GM12878 (cell line): Measurements from ENCODE around the gene HOXA1.

Experiments
- ATF7 ChIP-seq: fragments of 450-650 bp; IDR thresholded peaks from 2 replicates; pipeline ENCODE4 v1.6.1; 2016; ENCODE audit warnings: low read depth, mild to moderate bottlenecking
- DPF2 ChIP-seq: fragments of 450-650 bp; IDR thresholded peaks from 2 replicates; pipeline ENCODE4 v1.6.1; 2017; ENCODE audit warnings: mild to moderate bottlenecking
- RFX5 ChIP-seq: IDR thresholded peaks from 2 replicates; pipeline ENCODE4 v1.6.1; 2011; ENCODE audit warnings: low read depth, low read length, improper control_type of control experiment
- SPI1 ChIP-seq: IDR thresholded peaks from 2 replicates; pipeline ENCODE4 v1.6.1; 2011; ENCODE audit warnings: low read depth, mild to moderate bottlenecking, low read length, moderate library complexity, borderline replicate concordance; ENCODE audit not compliant: insufficient read depth
- TF ChIP-seq, protein P1 (sequence below): fragments of 450-650 bp; IDR thresholded peaks from 2 replicates; pipeline ENCODE4 v1.6.1; 2017; ENCODE audit warnings: antibody characterized with exemption, mild to moderate bottlenecking, moderate library complexity
- TF ChIP-seq, protein P2 (sequence below), 3 experiments: IDR thresholded peaks in 2 of 3; conservative IDR thresholded peaks in 1 of 3; 2 replicates each; pipeline ENCODE4 v1.5.1; 2011; ENCODE audit warnings: low read depth in 3 of 3, low read length in 3 of 3, mild to moderate bottlenecking in 3 of 3, control low read depth in 2 of 3, moderate library complexity in 2 of 3, inconsistent platforms in 1 of 3, mixed read lengths in 1 of 3; ENCODE audit not compliant: control insufficient read depth in 2 of 3, insufficient read depth in 1 of 3; ENCODE audit errors: extremely low read depth in 1 of 3

DNA sequence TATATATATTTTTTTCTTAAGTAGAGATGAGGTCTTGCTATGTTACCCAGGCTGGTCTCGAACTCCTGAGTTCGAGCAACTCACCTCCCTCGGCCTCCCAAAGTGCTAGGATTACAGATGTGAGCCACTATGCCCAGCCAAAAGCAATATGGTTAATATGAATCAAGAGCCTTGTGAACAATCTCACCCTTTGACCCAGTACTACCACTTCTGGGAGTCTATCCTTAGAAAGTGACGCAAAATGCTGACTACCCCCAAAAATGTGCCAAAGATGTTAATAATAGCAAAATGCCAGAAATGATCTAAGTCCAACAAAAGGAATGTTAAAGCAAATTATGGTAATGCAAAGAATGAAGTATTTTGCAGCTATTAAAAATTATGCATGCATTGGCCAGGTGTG is 44.3 kb downstream of the HOXA1 start:
- TF ChIP-seq, protein P1, sequence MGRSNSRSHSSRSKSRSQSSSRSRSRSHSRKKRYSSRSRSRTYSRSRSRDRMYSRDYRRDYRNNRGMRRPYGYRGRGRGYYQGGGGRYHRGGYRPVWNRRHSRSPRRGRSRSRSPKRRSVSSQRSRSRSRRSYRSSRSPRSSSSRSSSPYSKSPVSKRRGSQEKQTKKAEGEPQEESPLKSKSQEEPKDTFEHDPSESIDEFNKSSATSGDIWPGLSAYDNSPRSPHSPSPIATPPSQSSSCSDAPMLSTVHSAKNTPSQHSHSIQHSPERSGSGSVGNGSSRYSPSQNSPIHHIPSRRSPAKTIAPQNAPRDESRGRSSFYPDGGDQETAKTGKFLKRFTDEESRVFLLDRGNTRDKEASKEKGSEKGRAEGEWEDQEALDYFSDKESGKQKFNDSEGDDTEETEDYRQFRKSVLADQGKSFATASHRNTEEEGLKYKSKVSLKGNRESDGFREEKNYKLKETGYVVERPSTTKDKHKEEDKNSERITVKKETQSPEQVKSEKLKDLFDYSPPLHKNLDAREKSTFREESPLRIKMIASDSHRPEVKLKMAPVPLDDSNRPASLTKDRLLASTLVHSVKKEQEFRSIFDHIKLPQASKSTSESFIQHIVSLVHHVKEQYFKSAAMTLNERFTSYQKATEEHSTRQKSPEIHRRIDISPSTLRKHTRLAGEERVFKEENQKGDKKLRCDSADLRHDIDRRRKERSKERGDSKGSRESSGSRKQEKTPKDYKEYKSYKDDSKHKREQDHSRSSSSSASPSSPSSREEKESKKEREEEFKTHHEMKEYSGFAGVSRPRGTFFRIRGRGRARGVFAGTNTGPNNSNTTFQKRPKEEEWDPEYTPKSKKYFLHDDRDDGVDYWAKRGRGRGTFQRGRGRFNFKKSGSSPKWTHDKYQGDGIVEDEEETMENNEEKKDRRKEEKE, result no peak
- TF ChIP-seq SPI1 (no peak), RFX5 (no peak), ATF7 (no peak), DPF2 (no peak)
- TF ChIP-seq, protein P2, sequence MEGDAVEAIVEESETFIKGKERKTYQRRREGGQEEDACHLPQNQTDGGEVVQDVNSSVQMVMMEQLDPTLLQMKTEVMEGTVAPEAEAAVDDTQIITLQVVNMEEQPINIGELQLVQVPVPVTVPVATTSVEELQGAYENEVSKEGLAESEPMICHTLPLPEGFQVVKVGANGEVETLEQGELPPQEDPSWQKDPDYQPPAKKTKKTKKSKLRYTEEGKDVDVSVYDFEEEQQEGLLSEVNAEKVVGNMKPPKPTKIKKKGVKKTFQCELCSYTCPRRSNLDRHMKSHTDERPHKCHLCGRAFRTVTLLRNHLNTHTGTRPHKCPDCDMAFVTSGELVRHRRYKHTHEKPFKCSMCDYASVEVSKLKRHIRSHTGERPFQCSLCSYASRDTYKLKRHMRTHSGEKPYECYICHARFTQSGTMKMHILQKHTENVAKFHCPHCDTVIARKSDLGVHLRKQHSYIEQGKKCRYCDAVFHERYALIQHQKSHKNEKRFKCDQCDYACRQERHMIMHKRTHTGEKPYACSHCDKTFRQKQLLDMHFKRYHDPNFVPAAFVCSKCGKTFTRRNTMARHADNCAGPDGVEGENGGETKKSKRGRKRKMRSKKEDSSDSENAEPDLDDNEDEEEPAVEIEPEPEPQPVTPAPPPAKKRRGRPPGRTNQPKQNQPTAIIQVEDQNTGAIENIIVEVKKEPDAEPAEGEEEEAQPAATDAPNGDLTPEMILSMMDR (IDR thresholded peaks at IDR 0.05 in 2 of 3, conservative IDR thresholded peaks at IDR 0.05 in 1 of 3; ENCODE audit: control insufficient read depth in 2 of 3, extremely low read depth in 1 of 3, insufficient read depth in 1 of 3, low read depth in 3 of 3, low read length in 3 of 3), result no peak
